Keratinocyte (primary cell): ENCODE data around the gene PABPN1L.
A peak's percentile ranks its signal among the peaks of the same experiment; 100 is the strongest.

ENCODE experiments used
- CTCF ChIP-seq, 3 experiments: IDR thresholded peaks in 1 of 3; conservative IDR thresholded peaks in 1 of 3; optimal IDR thresholded peaks in 1 of 3; 2 replicates in 2 of 3; 3 replicates in 1 of 3; pipeline versions ENCODE3 to v1.5.1; 2011; ENCODE audit warnings: low read length in 3 of 3, mild to moderate bottlenecking in 3 of 3, moderate library complexity in 2 of 3, control low read depth in 1 of 3, inconsistent platforms in 1 of 3; ENCODE audit not compliant: insufficient read depth in 2 of 3; ENCODE audit errors: extremely low read depth in 1 of 3
- EZH2 ChIP-seq: IDR thresholded peaks from one replicate; pipeline ENCODE4 v1.6.1; 2012; ENCODE audit warnings: inconsistent platforms, mild to moderate bottlenecking, low read length, moderate library complexity

- no peak for TF ChIP-seq EZH2
- peak in 1 of 3 experiments; percentile 6 for TF ChIP-seq CTCF (optimal IDR thresholded peaks at IDR 0.05 in 1 of 3, IDR thresholded peaks at IDR 0.05 in 1 of 3, conservative IDR thresholded peaks at IDR 0.05 in 1 of 3; ENCODE audit: extremely low read depth in 1 of 3, insufficient read depth in 2 of 3, low read length in 3 of 3)
These were observed 9.4 kb downstream of the PABPN1L start, which contains the start of the genes GALNS and TRAPPC2L for GRCh38 chr16:88856828-88857727.
